Activated CD8-positive, alpha-beta memory T cell treated with anti-CD3 and anti-CD28 coated beads, Interleukin-2, amount 10 ng/mL, durations not matched to agents 7 days and 5 days (primary cell): ENCODE results near the gene EMCN. TPM values are rescaled to one million over a fixed set of nuclear protein-coding genes. Genes with fewer than 3 reads are reported as not detected.

ENCODE experiments used
- ATAC-seq: fragments of 150-1000 bp; cut with Tn5 transposase; one replicate; pipeline ENCODE4 v1.10.0; 2021; ENCODE audit warnings: moderate library complexity
- CTCF ChIA-PET: fragments of 350-600 bp; sonication (Branson Sonifier 250); formaldehyde crosslinking; loops from one replicate; lab custom pipeline; 2021; ENCODE audit warnings: antibody characterized with exemption; lab: Charles Lee
- DNase-seq: peaks from one replicate; pipeline ENCODE4 v3.0.0-alpha.2; 2020
- H3K27ac Mint-ChIP-seq: one replicate; pipeline ENCODE4 v1.8.0; 2021; ENCODE audit warnings: mild to moderate bottlenecking, mixed read lengths
- H3K27me3 Mint-ChIP-seq: one replicate; pipeline ENCODE4 v1.8.0; 2021; ENCODE audit warnings: mixed read lengths
- H3K36me3 Mint-ChIP-seq: one replicate; pipeline ENCODE4 v1.8.0; 2021; ENCODE audit warnings: mild to moderate bottlenecking, mixed read lengths
- H3K4me1 Mint-ChIP-seq: one replicate; pipeline ENCODE4 v1.8.0; 2021; ENCODE audit warnings: mixed read lengths
- H3K4me3 Mint-ChIP-seq: one replicate; pipeline ENCODE4 v1.8.0; 2021; ENCODE audit warnings: mild to moderate bottlenecking, moderate library complexity, mixed read lengths
- H3K9me3 Mint-ChIP-seq: one replicate; pipeline ENCODE4 v1.8.0; 2022; ENCODE audit warnings: low read depth, mixed read lengths
- total RNA-seq, 2 experiments: library from RNA; stranded (reverse); gene quantifications; one replicate each; pipeline ENCODE4 v1.2.3, GENCODE V29; 2021

The EMCN gene
- total RNA-seq, 2 experiments from 2014 or later: not detected

DNA sequence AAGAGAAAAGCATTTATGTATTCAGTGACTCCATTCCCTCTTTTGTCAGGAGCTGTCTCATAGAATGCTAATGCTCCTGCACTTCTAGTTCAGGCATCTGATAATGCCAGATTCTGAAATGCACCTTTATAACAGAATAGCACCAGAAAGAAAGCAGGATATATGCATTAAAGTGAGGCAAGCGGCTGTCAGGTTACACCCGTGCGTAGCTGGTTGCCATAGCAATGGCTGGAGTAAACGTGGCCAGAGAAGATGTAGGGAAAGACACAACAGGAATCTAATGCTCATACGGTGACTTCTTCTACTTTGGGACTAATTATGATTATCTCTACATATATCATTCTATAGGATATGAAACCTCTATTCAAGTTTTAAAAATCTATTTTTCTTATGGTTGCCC lies 5.9 kb downstream of the EMCN start:
- H3K4me3 Mint-ChIP-seq: no peak overlapping the region
- H3K9me3 Mint-ChIP-seq: no peaks in the 10 kb centered on the region
- peaks cover 42% of the 10 kb centered on the region for H3K27me3 Mint-ChIP-seq
- ATAC-seq (no peak), DNase-seq (no peak)
- H3K36me3 Mint-ChIP-seq: no peaks in the 10 kb centered on the region
- H3K4me1 Mint-ChIP-seq: no peaks in the 10 kb centered on the region
- CTCF ChIA-PET: no interaction called here
- H3K27ac Mint-ChIP-seq: no peak overlapping the region

DNA sequence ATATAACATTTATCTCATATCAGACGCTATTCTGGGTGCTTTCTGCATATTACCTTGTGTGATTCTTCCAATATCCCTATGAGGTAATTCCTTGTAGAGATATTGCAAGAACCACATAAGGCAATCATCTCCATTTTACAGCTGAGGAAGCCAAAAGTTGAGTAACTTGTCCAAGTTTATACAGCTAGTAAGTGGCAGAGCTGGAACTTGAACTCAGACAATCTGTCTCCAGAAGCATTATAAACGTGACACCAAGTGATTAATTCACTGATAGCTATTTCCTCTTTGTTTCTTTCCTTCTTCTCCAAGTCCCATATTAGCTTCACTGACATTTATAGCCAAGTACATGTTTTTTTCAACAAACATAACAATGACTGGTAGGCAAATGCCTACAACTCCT lies 7.3 kb downstream of the EMCN start:
- CTCF ChIA-PET: no interaction called here
- H3K4me1 Mint-ChIP-seq: no peaks in the 10 kb centered on the region
- DNase-seq (no peak), ATAC-seq (no peak)
- H3K27ac Mint-ChIP-seq: no peak overlapping the region
- no peaks in the 10 kb centered on the region for H3K36me3 Mint-ChIP-seq
- no peaks in the 10 kb centered on the region for H3K9me3 Mint-ChIP-seq
- peaks cover 31% of the 10 kb centered on the region for H3K27me3 Mint-ChIP-seq
- no peak overlapping the region for H3K4me3 Mint-ChIP-seq

DNA sequence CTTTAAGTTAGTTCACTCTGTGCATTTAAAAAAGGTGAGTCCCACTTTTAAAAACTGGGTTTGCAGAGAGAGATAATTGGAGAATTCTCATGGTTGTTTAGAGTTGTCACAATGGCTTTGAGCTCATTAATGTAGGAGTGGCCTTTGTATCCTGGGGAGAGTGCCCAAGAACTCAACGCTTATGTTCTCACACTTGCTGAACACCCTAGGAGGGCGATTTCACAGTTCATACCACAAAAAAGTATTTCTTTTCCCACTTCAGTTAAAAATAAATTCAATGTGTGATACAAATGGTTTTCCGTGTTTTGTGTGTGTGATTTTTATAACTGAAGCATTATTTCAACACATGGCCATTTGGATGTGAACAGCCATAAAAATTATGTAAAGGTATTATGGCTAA lies 8.4 kb downstream of the EMCN start:
- DNase-seq: no peak
- no peaks in the 10 kb centered on the region for H3K36me3 Mint-ChIP-seq

GRCh38 chr4:100508691-100509090 lies 9.1 kb downstream of the EMCN start:
- Mint-ChIP-seq H3K4me1 (no peaks in the 10 kb centered on the region), H3K36me3 (no peaks in the 10 kb centered on the region), H3K27ac (no peak overlapping the region), H3K27me3 (peaks cover 17% of the 10 kb centered on the region), H3K4me3 (no peak overlapping the region), H3K9me3 (no peaks in the 10 kb centered on the region)
- DNase-seq (no peak), ATAC-seq (no peak)
- CTCF ChIA-PET: no interaction called here

More for the DNA sequence above, 8.4 kb downstream of the EMCN start:
- Mint-ChIP-seq H3K4me3 (no peak overlapping the region), H3K9me3 (no peaks in the 10 kb centered on the region), H3K27ac (no peak overlapping the region), H3K27me3 (peaks cover 23% of the 10 kb centered on the region), H3K4me1 (no peaks in the 10 kb centered on the region)
- CTCF ChIA-PET: no interaction called here
- no peak for ATAC-seq

DNA sequence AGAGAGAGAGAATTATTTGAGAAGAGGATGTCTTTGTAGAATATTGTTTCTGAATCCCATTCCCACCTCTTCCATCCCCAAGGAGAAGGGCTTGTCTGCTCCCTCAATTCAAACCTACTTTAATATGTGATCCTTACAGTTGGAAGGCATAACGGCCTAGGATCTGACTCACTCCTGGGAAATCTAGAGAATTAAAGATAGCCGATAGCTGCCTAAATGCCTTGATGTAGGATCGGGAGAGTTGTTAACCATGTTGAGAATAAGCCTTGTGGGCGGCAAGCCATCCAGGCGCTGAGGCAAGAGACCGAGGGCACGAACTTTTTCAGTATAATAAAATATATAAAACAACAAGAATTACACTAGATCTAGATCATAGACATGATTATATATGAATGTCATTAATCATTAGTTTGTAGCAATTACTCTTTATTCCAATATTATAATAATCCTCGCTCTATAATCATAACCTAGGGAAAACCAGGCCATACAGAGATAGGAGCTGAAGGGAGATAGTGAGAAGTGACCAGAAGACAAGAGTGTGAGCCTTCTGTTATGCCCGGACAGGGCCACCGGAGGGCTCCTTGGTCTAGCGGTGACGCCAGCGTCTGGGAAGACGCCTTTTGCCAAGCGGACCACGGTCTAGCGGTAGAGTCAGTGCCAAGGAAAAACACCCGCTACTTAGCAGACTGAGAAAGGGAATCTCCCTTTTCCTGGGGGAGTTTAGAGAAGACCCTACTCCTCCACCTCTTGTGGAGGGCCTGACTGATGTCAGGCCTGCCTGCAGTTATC lies 13.5 kb downstream of the EMCN start:
- ATAC-seq (no peak), DNase-seq (no peak)
- Mint-ChIP-seq H3K4me3 (no peak overlapping the region), H3K36me3 (no peaks in the 10 kb centered on the region), H3K27ac (no peak overlapping the region), H3K27me3 (peaks cover 4% of the 10 kb centered on the region), H3K4me1 (no peaks in the 10 kb centered on the region), H3K9me3 (no peaks in the 10 kb centered on the region)
- CTCF ChIA-PET: no interaction called here

- H3K4me1 Mint-ChIP-seq: no peaks in the 10 kb centered on the region
- no peak overlapping the region for H3K4me3 Mint-ChIP-seq
- no peaks in the 10 kb centered on the region for H3K27me3 Mint-ChIP-seq
- no peak for ATAC-seq
- DNase-seq: no peak
- no peaks in the 10 kb centered on the region for H3K9me3 Mint-ChIP-seq
- CTCF ChIA-PET: no interaction called here
- no peaks in the 10 kb centered on the region for H3K36me3 Mint-ChIP-seq
- no peak overlapping the region for H3K27ac Mint-ChIP-seq
These were observed 20.0 kb downstream of the EMCN start for GRCh38 chr4:100497791-100498190.

DNA sequence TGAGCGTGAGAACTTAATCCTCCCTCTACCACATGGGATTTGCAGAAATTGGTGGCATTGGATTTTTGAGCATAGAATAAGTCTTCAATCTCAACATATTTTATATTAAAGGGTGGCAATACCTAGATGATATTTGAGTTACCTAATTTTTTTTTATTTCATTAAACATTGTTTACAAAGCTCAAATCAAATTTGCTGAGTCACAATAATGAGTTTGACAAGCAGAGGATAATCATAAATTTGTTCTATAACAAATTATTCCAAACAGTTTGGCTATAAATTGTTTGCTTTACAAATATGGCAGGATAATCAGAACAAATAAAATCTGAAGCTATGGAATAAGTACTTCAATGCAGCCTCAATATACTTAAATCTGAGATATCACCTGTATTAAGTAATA lies 22.7 kb downstream of the EMCN start:
- Mint-ChIP-seq H3K9me3 (peaks cover 4% of the 10 kb centered on the region), H3K36me3 (no peaks in the 10 kb centered on the region), H3K4me1 (no peaks in the 10 kb centered on the region), H3K27me3 (no peaks in the 10 kb centered on the region), H3K27ac (no peak overlapping the region), H3K4me3 (no peak overlapping the region)
- DNase-seq (no peak), ATAC-seq (no peak)
- CTCF ChIA-PET: no interaction called here

DNA sequence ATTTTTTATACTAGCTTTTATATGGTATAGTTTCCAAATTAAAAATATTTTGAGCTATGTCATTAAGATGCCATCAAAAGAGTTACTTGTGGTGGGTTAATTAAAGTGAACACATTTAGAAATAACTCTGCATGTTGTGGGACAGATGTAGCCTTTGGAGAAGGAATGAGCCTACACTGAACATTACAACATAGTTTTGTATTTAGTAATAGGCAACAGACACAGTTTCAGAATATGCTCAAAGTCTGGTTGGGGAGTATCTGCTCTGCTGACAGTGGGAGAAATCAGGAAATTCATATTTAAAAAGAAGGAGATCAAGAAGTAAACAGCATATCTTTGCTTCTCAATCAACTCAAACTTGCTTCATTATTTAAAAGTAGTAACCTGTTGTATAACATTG lies 23.7 kb downstream of the EMCN start:
- no peak for DNase-seq
- no peak overlapping the region for H3K4me3 Mint-ChIP-seq
- no peaks in the 10 kb centered on the region for H3K36me3 Mint-ChIP-seq
- H3K9me3 Mint-ChIP-seq: peaks cover 4% of the 10 kb centered on the region
- H3K27me3 Mint-ChIP-seq: no peaks in the 10 kb centered on the region
- CTCF ChIA-PET: no interaction called here
- H3K27ac Mint-ChIP-seq: no peak overlapping the region
- no peak for ATAC-seq
- no peaks in the 10 kb centered on the region for H3K4me1 Mint-ChIP-seq

- CTCF ChIA-PET: no interaction called here
- Mint-ChIP-seq H3K27me3 (no peaks in the 10 kb centered on the region), H3K9me3 (peaks cover 4% of the 10 kb centered on the region), H3K27ac (no peak overlapping the region), H3K4me3 (no peak overlapping the region), H3K36me3 (no peaks in the 10 kb centered on the region), H3K4me1 (no peaks in the 10 kb centered on the region)
- ATAC-seq (no peak), DNase-seq (no peak)
These were observed 24.1 kb downstream of the EMCN start for GRCh38 chr4:100493756-100494155.

DNA sequence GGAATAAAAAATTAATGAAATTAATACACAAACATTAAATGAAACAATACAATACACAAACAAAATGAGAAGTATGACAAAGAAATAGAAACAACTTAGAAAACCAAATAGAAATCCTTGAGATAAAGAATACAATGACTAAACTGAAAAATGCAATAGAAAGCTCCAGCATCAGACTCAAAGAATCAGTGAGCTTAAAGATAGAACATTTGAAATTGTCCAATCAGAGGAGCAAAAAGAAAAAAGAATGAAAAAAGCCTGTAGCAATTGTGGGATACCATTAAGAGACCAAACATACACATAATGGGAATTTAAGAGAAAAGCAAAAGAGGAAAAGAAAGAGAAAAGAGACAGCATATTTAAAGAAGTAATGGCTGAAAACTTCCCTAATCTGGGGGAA lies 25.7 kb downstream of the EMCN start:
- no peak overlapping the region for H3K4me3 Mint-ChIP-seq
- ATAC-seq: no peak
- no peaks in the 10 kb centered on the region for H3K36me3 Mint-ChIP-seq
- H3K9me3 Mint-ChIP-seq: peaks cover 4% of the 10 kb centered on the region
- H3K27ac Mint-ChIP-seq: no peak overlapping the region
- CTCF ChIA-PET: no interaction called here
- DNase-seq: no peak
- H3K27me3 Mint-ChIP-seq: no peaks in the 10 kb centered on the region
- H3K4me1 Mint-ChIP-seq: no peaks in the 10 kb centered on the region

GRCh38 chr4:100489305-100489704 lies 28.5 kb downstream of the EMCN start:
- H3K4me3 Mint-ChIP-seq: no peak overlapping the region
- H3K27ac Mint-ChIP-seq: no peak overlapping the region
- H3K4me1 Mint-ChIP-seq: no peaks in the 10 kb centered on the region
- CTCF ChIA-PET: no interaction called here
- H3K27me3 Mint-ChIP-seq: peaks cover 5% of the 10 kb centered on the region
- H3K9me3 Mint-ChIP-seq: peaks cover 4% of the 10 kb centered on the region
- DNase-seq: no peak
- no peak for ATAC-seq
- H3K36me3 Mint-ChIP-seq: no peaks in the 10 kb centered on the region

DNA sequence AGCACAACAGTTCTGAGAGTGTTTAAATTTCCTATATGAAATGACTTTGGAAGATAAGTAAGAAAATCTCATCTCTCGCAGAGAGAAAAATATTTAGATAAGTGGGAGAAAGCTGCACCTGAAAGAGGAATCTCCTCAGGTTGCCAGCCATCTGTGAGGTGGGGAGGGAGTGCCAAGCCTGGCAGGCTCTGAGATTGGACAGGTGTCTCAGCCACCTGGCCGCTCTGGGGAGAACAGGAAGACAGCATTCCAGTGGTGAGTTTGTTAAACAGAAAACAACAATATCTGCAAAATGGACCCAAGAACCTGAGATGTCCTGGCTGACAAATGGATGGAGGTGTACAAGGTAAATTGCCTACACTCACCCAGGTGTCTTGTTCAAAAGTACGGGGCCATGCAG lies 31.3 kb downstream of the EMCN start:
- Mint-ChIP-seq H3K27ac (no peak overlapping the region), H3K4me1 (no peaks in the 10 kb centered on the region), H3K36me3 (no peaks in the 10 kb centered on the region), H3K27me3 (peaks cover 5% of the 10 kb centered on the region), H3K9me3 (no peaks in the 10 kb centered on the region), H3K4me3 (no peak overlapping the region)
- CTCF ChIA-PET: no interaction called here
- ATAC-seq (no peak), DNase-seq (no peak)

DNA sequence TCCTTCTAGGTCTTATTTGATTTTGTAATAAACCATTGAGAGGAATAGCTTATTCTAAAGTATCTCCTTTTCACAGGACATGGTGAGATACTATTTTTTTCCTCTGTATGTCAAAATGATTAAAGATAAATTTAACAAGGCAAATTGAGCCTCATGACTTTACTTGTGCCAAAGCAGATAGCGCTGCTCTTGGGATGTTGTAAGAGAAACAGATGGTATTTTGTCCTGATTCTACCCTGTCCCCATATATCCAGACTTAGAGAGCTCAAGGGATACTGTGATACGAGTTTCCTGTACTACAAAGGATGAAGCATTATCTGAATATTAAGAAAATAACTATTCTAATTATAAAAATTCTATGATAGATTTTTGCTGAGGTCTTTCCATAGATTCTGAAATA lies 34.0 kb downstream of the EMCN start:
- Mint-ChIP-seq H3K27ac (no peak overlapping the region), H3K4me1 (no peaks in the 10 kb centered on the region), H3K36me3 (no peaks in the 10 kb centered on the region), H3K4me3 (no peak overlapping the region), H3K27me3 (peaks cover 5% of the 10 kb centered on the region), H3K9me3 (no peaks in the 10 kb centered on the region)
- CTCF ChIA-PET: no interaction called here
- ATAC-seq (no peak), DNase-seq (no peak)

- Mint-ChIP-seq H3K36me3 (no peaks in the 10 kb centered on the region), H3K27ac (no peak overlapping the region), H3K4me3 (no peak overlapping the region), H3K4me1 (no peaks in the 10 kb centered on the region), H3K27me3 (peaks cover 3% of the 10 kb centered on the region), H3K9me3 (no peaks in the 10 kb centered on the region)
- ATAC-seq (no peak), DNase-seq (no peak)
- CTCF ChIA-PET: no interaction called here
These were observed 37.9 kb downstream of the EMCN start for GRCh38 chr4:100479971-100480370.

GRCh38 chr4:100469555-100469954 lies 48.3 kb downstream of the EMCN start:
- CTCF ChIA-PET: no interaction called here
- H3K27ac Mint-ChIP-seq: no peak overlapping the region
- no peak for ATAC-seq
- no peak overlapping the region for H3K4me3 Mint-ChIP-seq
- H3K27me3 Mint-ChIP-seq: no peaks in the 10 kb centered on the region
- no peak for DNase-seq
- H3K4me1 Mint-ChIP-seq: no peaks in the 10 kb centered on the region
- no peaks in the 10 kb centered on the region for H3K36me3 Mint-ChIP-seq
- H3K9me3 Mint-ChIP-seq: peaks cover 2% of the 10 kb centered on the region
